G401.6 (cell line): ENCODE data around the gene KAT7.
A peak's percentile ranks its signal among the peaks of the same experiment; 100 is the strongest.

Experiments
- FAIRE-seq: peaks from 2 replicates; lab custom pipeline; 2012; peaks lifted over from hg19 to GRCh38; lab: Jason Lieb, UNC

KAT7 gene

DNA sequence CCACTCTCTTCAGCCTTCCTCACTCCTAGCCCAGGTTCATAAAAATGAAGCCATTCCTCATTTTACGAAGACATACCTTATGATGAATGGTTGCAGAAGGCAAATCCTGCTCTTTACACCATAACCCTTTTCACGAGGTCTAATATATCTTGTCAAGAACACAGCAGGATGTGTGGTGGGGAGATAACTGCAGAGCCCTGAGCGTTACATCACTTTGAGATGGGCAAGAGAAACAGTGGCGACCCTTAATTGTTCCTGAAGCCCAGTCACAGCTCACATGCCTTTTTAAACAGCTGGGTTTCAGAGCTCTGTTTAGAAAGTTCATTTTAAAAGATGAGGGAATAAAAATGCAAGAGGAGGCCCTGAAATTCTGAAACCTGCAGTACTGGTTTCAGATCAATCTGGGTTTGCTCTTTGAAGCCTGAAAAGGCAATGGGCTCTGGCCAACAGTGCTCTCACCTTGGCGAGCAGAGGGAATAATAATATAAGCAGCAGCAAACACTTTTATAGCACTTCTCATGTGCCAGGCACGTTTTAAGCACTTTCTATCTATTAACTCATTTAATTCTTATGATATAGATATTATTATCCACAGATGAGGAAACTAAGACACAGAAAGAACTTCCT, 27.4 kb upstream of the KAT7 start:
- FAIRE-seq, result no peak

DNA sequence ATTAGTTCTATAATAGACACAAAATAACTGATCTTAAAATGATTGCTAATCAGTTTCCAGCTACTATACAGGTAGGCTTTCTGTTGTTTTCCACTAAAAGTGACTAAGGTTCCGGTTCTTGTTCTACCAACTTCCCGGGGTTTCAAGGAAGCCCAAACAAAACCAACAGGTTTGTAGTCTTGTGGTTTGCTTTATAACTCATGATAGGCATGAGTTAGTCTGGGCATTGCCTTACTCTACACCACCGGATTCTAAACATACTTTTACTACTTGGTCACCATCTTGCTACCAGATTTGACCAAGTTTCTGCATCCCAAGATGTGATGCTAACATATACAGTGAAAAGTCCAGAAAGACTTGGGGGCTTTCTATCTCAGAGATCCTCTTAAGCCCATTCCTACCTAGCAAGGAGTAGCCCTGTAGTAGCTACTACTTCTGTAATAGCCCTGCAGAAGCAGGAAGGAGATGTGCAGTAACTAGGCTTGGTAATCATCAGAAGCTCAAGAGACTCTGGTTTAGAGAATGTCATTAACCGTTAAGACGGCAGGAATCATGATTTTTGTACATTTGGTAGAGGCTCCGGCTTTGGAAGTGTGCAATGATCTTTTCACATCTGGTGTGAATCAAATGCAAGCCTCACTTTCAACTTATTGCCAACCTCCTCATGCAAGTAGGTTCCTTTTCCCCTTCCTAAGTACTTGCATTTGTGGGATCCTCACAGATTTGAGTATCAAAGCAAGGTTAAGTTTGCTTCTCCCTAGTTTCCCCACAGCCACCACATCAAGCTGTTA, 26.1 kb upstream of the KAT7 start:
- no peak for FAIRE-seq

DNA sequence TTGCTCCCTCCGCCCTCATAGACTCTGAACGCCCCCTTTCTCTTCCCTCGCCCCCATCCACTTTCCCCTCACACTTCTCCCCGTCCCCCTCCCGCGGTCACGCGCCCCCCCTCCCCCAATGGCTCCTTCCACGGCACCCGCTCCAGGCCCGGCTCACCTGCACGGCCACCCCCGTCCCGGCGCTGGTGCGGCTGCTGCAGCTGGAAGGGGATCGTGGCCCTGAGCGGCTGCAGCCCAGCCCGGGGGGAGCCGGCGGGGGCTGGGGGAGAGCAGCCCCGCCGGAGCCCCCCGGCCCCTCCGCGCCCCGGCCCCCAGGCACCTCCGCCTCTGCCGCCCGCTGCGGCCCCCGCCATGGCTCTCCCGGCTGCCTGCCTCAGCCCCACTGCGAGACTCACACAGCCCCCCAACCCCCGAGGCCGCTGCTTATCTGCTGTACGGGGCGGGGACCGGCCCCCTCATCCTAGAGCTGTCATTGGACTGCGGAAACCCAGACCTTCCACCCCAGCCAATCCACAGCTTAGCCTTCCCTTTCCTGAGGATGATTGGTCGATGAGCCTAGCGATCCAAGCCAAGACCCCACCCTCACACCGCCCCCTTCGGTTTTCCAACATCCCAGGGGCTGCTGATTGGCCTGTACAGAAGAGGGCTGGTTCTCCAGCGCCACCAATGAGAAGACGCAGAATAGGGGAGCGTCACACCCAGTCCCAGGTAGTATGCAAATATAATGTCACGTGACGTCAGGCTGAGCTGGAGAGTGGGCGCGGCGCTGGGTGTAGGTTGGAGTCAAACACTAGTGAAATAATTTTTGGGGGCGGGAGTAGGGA, 24.5 kb upstream of the KAT7 start, which contains the start of gene FAM117A:
FAM117A (minus strand) TSS at position 397 of the 824 bp plus-strand sequence; CDS start at position 353, 44 bp downstream.
- FAIRE-seq, result peak; percentile 99

DNA sequence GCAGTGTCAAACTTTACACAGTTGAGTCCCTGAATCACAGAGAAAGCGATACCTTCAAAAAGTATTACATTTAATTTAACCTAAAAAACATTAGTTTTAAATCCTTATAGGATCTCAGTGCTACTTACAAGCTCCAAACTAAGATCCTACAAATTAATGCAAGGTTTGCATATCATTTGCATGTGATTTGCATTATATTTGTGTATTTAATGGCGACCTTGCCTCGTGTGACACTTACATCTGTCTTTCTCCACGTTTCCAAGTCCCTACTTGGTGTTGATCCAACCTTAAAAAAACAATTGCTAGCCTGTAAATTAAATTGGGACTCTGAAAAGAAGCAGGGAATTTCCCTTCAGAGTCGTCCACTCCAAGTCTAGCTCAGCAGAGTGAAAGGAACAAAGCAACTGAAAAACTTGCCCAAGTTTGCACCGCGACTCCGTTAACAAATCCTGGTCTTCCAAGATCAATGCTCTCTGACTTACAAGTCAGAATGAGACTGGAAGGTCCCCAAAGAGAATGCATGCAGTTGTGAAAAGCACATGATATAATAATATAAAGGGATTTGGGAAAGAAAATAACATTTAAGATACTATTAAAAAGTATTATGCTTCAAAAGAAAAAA, 23.8 kb upstream of the KAT7 start:
- no peak for FAIRE-seq

DNA sequence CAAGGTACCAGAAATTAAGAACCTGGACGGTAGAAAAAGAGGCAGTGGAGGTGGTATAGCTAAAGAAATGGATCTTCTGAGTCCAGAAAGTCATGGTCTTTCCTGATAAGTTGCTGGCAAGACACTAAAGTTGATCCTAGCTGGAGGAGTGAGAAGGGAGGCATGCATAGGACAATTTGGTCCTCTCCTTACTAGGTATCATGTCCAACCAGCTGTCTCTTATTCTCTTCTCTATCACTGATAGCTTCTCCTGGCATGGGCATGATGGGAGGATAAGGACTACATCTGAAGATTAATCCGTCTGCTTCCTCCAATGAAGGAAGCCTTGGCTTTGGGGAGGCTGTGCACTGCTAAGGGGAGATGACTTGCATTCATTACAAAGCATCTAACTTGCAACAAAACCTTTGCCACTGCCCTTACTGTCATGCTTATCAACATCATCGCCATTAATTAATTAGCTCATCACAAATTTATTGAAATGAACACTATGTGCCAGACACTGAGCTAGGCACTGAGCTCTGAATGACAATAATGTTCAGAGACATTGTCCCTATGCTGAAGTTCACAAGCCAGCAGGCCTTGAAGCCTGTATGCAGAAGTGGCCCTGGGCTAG, 21.5 kb upstream of the KAT7 start:
- FAIRE-seq, result no peak

DNA sequence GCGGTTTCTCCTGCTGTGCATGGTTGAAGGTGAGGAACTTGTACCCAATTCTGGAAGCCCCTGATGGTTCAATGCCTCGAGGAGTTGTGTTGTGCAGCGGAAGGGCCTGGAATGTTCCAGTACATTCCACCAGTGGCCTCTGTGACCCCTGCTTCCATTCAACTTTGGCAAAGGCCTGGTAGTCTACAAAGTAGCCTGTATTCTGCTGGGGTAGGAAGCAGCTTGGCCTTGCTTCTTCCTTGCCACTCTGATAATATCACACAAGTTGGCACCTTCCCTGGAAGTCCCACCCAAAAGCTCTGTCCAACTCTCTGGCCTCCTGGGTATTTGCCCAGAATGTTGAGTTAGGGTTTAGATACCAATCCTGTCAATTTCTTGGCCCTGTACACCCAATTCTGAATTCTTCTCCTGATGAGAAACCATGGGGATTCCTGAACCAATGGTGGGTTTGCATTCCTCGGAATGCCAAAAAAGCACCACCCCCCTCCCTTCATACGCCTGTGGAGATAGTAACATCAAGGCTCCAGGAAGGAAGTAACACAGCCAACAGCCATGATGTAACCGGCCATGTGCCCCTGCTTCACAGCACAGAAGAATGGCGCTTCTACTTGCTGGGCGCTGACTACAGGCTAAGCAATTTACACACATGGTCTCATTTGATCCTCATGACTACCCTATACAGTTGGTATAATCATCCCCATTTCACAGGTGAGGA, 12.8 kb upstream of the KAT7 start:
- no peak for FAIRE-seq

DNA sequence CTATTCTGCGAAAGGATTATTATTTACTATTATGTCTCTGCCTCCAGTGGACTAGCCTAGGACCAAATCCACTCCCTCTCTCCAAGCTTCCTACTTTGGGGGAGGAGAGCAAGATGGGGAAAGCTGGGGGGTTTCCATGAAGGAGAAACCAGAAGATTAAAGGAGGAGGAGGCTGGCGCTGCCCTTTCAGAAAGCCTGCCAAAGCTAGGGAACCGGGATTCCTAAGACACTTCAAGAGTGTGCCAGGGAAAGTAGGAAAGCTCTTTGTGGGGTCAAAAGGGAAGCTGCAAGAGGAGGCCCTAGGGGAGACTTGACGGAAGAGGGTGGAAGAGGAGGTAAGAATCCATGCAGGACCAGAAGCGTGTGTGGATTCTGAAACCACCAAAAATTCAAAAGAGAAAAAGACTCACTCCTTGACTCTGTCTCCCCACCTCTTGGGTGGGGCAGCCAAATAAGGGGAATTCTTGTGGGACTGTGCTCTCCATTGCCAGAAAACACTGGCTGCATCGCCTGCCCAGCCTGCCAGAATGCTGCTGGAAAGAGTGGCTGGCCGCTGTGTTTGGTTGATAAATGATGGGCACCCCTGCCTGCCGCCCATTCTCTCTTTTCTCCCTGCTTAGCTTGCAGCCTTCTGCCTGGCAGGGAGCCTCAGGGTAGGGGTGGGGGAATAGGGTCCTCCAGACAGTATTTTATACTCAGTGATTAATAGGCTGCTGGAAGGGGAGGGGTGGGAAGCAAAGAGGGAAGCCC, 11.8 kb upstream of the KAT7 start:
- no peak for FAIRE-seq

DNA sequence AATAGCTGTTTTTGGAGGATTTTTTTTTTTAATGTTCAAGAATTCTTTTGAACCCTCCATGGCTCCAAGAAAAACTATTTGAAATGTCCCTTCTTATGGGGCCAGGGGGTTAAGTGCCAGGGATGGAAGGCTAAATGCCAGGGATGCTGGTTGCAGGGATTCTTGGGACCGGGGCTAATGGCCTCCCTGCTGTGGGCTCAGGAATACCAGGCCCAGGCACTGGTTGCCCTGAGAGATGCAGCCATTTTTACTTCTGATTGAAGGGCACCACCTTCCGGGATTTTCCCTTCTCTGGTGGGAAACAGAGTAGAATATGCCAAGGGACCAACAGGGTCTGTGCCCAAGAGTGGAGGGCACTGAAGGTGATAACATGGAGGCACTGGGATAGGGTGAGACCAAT, 10.9 kb upstream of the KAT7 start:
- no peak for FAIRE-seq

DNA sequence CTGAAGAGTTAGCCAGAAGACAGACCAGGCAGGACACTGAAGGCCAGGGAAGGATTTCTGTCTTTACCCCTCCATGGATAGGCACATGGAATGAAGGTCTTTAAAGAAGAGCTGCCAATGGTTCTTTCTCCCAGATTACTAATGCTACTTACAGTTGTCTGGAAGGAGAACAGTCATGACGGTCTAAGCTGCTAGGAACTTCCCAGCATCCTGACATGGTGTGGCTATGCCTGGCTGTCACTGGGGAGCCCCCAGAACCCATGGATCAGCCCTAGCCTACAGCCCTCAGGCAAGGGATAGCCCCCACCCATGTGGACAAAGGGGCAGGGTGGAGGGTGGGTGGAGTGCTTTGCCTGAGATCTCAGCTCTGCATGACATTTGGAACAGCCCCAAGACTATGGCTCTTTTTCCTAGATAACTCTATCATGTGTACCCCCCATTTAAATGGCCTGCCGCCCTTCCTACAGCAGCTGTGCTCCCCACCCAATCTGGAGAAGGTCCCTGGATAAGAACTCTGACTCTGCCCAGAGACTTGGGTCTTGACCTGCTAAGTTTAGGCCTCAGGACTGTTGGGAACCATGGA, 9.2 kb upstream of the KAT7 start:
- FAIRE-seq, result no peak

DNA sequence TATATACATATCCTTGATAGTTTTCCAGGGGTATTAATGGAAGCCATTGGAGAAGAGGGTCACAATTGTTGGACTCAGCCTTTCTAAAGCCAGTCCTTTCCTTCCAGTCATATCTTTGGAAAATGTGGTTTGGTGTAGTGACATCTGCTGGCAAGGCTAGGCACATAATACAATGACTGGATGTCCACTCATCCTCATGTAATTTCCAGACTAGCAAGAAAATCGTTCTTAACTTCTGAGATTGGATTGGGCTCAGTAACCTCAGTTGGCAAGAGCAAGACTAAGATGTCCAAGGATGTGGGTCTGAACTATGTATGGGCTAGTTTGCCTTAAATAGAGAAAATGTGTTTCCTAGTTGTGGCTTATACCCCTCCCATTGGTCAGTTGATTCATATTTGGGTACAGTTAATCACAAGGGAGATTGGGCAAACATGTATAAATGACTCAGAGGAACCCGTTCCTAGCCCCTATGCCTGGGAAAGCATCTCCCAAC, 8.7 kb upstream of the KAT7 start:
- peak; percentile 80 for FAIRE-seq

DNA sequence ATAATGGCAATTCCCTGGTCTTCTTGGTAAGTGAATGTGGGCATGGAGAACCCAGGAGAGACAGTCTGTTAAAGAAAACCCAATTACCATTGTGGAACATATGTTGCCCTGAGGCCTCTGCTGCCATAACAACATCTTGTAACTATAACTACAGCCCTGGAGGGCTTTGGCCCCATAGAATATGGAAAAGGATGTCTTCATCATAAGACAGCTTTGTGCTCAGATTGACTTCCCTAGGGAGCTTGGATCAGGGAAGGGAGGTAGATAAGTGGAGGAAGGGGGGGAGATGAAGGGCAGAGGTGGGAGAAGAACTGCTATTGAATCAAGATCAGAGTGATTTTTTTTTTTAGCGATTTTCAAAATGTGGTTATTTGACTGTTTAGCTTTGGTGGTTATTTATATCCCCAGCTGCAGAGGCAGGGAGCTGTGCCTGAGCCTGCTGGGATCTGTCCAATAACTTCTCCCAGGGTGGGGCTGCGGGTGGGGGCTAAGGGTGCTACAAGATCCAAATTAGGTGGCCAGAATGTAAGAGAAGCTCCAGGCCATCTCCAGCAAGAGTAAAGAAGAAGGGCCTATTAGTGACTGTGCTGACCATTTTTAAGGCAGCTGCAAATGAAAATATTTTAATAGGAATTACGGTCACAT, 5.3 kb upstream of the KAT7 start:
- FAIRE-seq, result no peak

DNA sequence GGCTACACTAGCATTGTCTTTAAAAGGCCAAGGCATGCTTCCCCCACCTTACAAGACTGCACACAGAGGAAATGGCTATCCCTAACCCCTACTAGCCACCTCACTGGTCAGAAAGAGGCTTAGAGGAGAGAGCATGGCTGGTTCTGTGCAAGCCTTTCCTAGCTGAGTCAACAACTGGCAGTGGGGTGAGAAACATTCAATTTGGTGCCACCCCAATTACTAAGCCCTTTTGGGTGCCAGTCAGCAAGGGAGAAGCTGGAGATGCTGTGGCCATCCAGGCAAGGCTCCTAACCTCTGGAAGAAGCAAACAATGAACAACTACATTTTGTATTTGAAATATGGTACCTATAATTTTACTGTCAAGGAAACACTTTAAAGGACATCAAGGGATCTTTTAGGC, 4.7 kb upstream of the KAT7 start:
- FAIRE-seq, result no peak

DNA sequence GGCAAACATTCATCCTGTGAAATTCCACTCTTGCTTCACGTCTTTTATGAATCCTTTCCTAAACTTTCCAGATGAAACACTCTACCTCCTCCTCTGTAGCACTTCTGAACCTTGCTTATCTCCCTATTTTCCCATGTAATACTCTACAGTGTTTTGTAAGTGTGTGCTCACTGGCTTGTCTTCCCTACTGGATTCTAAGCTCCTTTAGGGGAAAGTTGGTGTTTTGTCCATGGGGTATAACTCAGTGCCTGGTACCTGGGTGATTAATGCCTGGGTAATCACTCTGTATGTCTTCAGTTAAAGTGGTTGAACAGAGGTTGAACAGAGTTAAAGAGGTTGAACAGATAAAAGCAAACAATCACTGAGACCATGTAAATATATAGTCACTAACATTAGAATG, 3.8 kb upstream of the KAT7 start:
- no peak for FAIRE-seq

DNA sequence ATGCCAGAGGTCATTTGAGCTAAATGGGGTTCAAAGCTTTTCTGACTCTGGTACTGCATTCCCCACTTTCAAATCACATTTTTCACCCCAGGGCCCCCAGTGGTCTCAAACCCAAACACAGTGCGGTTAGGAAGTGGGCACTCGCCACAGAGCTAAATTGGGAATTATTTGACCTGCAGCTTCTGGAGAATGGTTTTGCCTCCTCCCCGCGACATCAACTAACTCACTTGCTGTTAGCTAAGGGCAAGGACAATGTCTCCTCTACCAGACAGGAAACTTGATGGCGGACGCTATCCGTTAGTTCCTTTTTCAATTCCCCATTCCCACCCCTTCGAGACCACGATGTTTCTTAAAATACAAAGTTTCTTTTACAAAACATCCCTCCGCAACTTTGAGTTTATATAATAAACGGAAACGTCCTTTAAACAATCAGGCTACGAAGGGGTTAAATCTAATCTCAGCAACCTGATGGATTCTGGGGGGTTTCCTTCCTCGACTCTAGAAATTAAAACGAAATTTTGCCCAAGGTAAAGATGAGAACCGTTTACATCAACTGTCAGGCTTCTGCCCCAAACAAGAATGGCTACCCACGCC, 500 bp upstream of the KAT7 start:
- FAIRE-seq, result no peak

DNA sequence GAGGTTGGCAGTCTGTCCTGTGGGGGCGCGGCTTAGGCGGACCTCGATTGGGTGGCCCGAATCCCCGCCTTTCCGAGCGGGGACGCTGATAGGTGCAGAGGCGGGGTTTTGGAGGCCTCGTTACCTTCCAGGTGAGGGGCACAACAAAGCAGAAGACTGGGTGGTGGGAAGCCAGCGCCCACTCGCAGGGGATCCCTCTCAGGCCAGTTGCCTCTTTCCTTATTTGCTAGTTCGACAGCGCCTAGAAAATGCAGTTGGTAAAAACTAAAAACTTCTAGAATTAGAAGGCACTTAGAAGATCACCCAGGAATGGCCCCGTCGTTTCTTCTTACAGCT, 730 bp downstream of the KAT7 start:
- FAIRE-seq, result no peak

DNA sequence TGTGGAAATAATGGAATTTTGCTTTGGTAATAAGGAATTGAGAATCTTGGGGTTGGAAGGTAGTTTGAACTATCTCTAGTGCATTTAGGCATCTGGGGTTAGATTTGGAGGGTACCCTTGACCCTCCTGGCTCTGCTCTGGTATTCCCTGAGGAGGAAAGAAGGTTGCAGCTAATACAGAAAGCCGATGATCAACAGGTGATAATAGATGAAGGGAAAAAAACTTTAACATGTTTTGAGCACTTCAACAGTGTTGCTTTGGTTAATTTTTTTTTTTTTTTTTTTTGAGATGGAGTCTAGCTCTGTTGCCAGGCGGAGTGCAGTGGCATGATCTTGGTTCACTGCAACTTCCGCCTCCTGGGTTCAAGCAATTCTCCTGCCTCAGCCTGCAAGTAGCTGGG, 4.8 kb downstream of the KAT7 start:
- FAIRE-seq, result no peak

DNA sequence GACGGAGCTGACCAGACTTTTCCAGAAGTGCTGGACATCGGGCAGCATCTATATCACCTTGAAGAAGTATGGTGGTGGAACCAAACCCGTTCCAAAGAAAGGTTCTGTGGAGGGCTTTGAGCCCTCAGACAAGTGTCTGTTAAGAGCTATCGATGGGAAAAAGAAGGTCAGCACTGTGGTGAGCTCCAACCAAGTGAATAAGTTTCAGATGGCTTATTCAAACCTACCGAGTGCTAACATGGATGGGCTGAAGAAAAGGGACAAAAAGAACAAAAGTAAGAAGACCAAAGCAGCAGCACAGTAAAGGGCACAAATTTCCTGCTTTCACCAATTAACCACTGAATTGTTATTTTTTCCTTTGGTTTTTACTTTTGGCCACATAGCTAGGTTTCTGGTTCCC, 6.9 kb downstream of the KAT7 start:
- no peak for FAIRE-seq

DNA sequence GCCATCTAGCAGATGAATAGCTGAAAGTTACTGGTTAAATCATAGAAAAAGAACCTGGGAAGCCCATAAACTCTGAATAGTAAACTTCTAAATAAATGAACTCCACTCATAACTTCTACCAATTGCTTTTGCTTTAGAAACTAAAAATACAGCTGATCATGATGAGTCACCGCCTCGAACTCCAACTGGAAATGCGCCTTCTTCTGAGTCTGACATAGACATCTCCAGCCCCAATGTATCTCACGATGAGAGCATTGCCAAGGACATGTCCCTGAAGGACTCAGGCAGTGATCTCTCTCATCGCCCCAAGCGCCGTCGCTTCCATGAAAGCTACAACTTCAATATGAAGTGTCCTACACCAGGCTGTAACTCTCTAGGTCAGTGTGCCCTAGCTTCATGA, 9.7 kb downstream of the KAT7 start:
- no peak for FAIRE-seq

DNA sequence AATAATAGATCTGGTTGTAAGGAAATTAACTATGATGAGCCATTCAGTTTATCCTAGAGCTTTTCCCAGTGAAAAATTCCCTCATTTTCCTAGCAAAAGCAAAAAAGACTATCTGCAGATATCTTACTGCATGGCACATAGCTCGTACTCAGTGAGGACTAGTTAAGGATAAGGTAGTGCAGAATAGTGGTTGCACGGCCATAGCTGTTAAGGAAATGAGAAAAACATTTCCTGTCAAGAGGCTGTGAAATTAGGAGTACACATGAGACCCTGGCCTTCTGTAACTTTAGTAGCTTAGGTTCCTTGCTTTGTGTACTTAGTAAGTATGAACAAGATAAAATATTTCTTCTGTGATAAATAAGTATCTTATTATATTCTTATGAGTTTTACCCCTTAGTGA, 10.3 kb downstream of the KAT7 start:
- FAIRE-seq, result no peak

DNA sequence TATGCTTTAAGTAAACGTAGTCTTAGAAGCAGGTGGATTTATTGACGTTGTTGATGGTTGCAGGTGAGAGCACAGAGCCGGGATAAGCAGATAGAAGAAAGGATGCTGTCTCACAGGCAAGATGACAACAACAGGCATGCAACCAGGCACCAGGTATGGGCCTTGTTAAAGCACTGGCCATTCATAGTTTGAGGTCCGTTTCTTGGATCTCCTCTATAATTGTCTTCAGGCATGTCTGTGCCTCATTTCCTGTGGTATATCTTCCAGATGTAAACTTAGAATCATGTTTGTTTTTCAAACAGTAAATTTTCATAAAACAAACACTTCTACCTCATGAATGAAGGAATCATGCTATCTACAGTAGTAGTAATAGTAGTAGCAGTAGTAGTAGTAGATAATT, 20.6 kb downstream of the KAT7 start:
- no peak for FAIRE-seq
